Stimulated activated CD8-positive, alpha-beta memory T cell treated with anti-CD3 and anti-CD28 coated beads, Interleukin-7, amount 100 ng/mL, for 4 hours (primary cell): ENCODE data around the gene GAGE12J.
"Not testable (repeated sequence)": the region's sequence is repeated elsewhere in the genome, so short reads cannot be mapped to it uniquely, and the experiment has no call there.

Experiments
- DNase-seq, 2 donors: peaks; one replicate each; pipeline ENCODE4 v3.0.0-alpha.2; 2020; ENCODE audit warnings: low read depth in 2 of 2

GAGE12J gene

GRCh38 chrX:49310371-49310770, 11.5 kb upstream of the GAGE12J start:
- DNase-seq: no peak

GRCh38 chrX:49312176-49312575, 9.7 kb upstream of the GAGE12J start:
- DNase-seq: no peak

GRCh38 chrX:49316085-49316484, 5.8 kb upstream of the GAGE12J start:
- DNase-seq: no peak

- DNase-seq: not testable (repeated sequence)
These were observed 429 bp downstream of the GAGE12J start for GRCh38 chrX:49322266-49322665.

- not testable (repeated sequence) for DNase-seq
These were observed 1.9 kb downstream of the GAGE12J start for GRCh38 chrX:49323735-49324134.

- DNase-seq: not testable (repeated sequence)
These were observed 8.6 kb downstream of the GAGE12J start for GRCh38 chrX:49330421-49330820.

GRCh38 chrX:49331282-49331681, 9.4 kb downstream of the GAGE12J start, which contains the start of gene GAGE13:
Gene GAGE13, plus strand, starts transcription at chrX:49331582. Its CDS starts 1,156 bp downstream, at chrX:49332738.
- not testable (repeated sequence) for DNase-seq

- not testable (repeated sequence) for DNase-seq
These were observed 10.0 kb downstream of the GAGE12J start for GRCh38 chrX:49331841-49332240.

GRCh38 chrX:49341449-49341848, 19.6 kb downstream of the GAGE12J start:
- not testable (repeated sequence) for DNase-seq

GRCh38 chrX:49344496-49345175, 22.8 kb downstream of the GAGE12J start:
- not testable (repeated sequence) for DNase-seq

GRCh38 chrX:49345402-49345801, 23.6 kb downstream of the GAGE12J start:
- not testable (repeated sequence) for DNase-seq

GRCh38 chrX:49346150-49346549, 24.3 kb downstream of the GAGE12J start:
- not testable (repeated sequence) for DNase-seq
